GM18511 (cell line): ENCODE results near the gene C1QTNF8.

Source experiments
- ATAC-seq: cut with Tn5 transposase; IDR thresholded peaks from one replicate; pipeline ENCODE4 v1.9.1; 2021; ENCODE audit warnings: mild to moderate bottlenecking, moderate library complexity; ENCODE audit not compliant: unreplicated experiment

The C1QTNF8 gene, protein sequence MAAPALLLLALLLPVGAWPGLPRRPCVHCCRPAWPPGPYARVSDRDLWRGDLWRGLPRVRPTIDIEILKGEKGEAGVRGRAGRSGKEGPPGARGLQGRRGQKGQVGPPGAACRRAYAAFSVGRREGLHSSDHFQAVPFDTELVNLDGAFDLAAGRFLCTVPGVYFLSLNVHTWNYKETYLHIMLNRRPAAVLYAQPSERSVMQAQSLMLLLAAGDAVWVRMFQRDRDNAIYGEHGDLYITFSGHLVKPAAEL

DNA sequence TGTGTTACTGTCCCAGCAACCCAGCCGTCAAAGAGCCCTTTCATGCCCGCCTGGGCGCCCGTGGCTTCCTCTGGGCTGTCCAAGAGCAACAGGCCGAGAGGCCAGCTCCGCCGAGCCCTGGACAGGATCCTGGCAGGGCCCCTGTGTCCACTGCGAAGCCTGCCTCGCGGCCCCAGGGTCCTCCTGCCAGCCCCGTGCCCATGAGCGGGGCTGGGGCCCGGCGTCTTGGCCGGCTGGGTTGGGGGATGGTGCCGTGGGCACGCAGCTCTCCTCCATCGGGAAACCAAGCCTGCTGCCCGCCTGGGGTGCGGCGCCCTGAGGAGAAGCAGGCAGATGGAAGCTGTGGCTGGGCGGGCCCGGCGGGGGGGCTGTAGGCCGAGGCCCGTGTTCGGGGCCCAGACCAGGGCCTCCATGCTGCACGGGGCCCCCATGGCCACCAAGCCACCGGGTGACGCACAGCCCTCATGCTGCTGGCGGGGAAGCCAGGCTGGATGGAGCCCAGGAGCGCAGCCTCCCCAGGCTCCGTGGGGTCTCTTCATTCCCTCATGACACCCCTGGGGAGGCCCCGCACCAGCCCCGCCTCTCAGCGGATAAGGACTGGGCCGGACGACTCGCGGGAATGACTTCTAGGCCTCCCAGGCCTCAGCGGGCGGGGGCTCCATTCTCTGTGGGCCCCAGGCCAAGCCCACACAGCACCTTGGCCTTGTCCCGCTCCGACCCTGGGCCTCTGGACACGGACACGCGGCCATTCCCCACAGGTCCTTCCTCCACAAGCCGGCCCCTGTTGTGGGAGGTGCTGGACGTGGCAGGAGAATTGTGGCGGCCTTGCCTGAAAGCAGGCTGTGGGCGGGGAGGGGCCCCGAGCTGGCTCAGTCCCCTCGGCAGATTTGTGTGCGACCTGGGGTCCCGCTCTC, at the start of gene C1QTNF8:
C1QTNF8 (minus strand) TSS at position 76 of the 914 bp plus-strand sequence. CDS start 1,322 bp downstream, outside the sequence.
- ATAC-seq, result no peak

DNA sequence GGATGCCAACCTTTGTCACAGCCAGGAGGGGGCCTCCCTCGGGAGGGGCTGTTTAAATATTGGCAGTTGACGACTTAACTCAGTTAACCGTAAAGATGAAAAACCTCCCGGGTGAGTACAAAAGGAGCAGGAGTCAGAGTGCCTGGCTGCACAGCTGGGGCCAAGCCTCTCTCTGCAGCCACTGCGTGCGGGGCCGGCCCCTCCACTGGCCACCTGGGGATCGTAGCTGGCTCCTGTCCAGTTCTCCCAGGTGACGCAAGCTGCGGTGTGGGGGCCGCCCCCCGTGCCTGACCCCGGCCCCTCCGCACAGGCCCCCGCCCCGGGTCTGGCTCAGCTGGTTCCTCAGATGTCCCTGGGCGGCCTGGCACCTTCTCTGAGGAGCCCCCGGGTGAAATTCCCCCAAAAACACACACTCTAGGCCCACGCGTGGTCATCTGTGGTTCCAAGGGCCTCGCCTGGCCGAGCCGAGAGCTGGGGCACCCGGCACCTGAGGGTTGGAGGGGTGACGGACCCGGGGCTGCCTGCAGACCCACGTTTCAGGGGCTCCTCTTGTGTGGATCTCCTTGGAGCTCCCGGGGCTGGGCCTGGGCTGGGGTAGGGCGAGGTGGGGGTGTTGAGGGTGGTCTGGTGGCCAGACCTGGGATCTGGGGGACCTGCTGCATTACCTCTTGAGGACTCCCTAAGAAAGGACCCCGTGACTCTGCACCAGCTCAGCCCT, 49.5 kb upstream of the C1QTNF8 start:
- ATAC-seq, result no peak

DNA sequence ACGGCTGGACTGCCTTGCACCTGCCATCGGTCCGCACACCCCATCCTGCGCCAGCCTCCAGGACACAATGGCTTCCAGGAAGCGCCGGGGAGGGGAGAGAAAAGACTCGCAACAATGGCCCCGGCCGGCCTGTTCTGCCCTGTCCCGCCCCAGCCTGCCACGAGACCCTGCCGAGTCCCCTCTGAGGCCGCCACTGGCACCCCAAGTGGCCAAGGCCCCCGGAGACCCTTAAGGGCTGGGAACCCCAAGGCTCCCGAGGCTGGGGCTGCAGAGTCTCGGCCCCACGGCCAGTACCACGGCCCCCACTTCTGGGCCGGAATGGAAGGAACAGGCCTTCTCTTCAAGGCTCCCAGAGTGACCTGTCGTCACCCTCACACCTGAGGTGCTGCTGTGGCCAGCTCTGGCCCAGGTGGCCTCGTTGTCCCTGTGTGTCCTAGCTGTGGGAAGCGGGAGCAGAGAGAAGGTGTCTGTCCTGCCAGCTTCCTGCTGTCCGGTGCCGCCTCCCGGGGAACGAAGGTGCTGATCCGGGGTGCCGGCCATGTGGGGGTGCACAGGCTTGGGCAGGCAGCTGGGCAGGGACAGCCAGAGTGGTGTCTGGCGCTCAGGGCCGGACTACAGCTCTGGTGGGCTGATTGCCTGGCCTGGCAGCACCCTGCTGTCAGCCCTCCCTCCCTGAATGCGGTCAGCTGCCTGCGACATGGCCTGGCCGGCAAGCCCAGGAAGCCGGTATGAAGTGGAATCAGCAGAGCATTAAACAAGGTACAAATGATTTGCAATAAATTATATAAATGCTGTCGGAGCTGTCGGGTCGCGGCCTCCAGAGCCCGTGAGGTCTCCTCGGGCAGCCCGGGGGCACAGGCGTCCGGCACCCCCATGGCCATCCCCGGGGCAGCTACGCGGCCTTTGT, 48.7 kb upstream of the C1QTNF8 start:
- no peak for ATAC-seq

DNA sequence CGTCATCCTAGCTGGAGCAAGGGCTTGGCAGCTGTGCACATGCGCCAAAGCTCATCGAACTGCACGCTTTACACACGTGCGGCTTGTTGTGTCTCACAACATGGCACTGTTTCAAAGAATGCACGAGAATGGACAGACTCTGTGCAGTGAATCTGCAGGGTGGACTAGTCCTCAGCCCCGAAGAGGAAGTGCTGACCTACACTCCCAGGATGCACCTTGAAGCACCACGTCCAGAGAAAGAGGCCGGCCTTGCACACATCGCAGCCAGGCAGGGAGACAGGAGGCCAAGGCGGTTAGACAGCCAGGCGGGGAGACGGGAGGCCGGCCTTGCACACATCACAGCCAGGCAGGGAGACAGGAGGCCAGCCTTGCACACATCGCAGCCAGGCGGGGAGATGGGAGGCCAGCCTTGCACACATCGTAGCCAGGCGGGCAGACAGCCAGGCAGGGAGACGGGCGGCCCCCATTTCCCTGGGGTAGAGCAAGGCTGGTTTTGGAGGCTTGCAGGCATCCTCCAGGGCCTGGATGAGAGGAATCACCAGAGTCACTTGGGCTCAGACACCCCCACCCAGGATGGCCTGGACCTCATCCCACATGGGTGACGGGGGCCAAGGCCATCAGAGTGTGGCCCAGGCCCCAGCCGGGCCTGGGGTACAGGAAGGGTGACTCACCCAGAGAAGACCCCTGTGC, 47.9 kb upstream of the C1QTNF8 start:
- ATAC-seq, result no peak

DNA sequence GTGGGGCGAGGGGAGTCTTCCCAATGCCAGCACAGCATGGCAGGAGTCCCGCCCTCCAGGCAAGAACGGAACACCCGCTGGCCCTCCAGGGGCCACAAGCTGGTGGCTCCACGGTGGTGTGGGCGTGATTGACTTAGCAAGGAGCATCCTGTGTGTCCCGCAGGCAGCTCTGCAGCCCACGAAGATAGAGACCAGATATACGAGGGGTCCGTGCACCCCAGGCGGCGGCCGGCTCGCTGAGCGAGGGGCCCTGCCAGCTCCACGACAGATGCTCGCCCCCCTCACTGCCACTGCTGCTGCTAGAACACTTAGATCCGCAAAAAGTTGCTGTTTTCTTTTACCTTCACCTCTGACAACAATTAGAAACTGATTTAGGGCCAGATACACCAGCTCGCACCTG, 46.9 kb upstream of the C1QTNF8 start:
- no peak for ATAC-seq

DNA sequence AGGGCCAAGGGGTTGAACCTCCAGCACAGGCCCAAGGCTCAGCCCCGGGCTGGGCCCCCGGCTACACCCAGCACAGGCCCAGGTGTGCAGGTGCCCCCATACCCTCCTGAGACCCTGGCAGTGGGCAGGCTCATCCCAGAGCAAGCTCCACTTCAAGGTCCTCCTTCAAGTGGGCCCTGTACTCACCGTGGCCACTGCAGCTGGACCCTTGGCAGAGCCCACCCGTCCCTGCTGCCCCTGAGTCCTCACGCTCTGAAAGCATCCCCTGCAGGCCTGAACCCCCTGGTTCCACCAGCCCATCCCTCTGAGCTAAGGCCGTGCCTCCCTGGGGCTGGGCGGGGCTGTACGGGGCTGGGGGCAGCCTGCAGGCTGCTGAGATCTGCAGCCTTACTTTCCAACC, 45.7 kb upstream of the C1QTNF8 start:
- no peak for ATAC-seq

DNA sequence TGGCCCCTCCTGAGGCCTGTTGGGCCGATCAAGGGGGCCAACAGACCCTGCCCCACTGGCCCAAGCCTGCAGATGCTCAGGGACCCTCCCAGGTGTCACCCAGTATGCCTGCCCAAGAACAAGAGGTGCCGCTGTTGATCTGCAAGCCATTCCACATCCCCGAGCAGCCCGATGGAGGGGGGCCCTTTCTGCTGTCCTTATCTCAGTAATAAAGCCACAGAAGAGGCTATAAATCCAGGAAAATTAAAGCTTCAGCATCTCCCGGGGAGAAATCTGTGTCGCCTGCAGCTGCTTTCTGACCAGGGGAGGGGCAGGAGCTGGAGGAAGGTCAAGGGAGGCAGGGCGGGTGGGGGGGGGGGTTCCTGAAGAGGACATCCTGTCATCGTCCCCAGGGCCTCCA, 45.1 kb upstream of the C1QTNF8 start:
- no peak for ATAC-seq

DNA sequence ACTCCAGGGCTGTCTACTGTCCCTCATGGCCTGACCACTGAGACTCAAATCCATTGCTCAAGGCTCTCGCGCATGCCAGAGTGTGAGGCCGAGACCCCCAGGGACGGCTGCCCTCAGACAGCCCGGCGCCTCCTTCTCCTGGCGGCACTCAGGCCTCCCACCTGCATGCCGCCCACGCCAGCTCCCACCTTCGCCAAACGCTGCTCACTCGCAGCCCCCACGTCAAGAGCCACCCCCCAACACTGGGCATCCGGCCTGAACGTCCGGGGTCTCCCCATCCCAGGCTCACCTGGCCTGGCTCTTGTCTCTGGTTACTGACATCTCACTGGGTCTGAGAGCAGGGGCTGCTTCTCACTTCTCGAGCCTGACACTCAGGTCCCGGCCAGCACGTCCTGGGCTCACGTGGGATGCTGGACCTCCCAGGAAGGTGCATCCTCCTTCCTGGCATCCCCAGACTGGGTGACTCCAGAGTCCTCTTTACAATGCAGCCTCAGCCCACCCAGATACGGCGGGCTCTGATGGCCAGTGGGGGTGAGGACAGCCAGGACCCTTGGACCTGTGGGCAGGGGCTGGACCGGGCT, 44.6 kb upstream of the C1QTNF8 start:
- no peak for ATAC-seq

DNA sequence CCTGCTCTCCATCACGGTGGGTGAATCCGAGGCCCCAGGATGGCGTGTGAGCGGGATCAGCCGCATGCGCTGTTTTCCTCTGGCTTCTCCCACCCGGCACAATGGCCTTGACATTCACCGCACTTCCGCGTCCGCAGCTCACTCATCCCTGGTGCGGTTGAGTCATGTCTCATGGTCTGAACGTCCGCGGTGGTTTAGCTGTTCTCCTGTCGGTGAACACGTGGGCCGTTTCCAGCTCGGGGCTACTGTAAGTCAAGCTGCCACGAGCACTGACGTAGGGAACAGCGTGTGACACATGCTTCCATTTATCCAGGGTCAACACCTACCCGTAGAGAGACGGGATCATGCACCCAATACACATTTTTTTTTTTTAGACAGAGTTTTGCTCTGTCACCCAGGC, 41.6 kb upstream of the C1QTNF8 start:
- no peak for ATAC-seq

DNA sequence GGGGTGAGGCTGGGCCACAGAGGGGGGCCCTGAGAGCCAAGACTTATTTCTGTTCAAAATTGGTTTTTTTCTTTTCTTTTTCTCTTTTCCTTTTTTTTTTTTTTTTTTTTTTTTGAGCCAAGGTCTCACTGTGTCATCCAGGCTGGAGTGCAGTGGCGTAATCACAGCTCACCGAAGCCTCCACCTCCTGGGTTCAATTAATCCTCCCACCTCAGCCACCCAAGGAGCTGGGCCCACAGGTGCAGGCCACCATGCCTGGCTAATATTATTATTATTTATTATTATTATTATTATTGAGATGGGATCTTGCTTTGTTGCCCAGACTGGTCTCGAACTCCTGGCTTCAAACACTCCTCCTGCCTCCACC, 39.4 kb upstream of the C1QTNF8 start:
- ATAC-seq, result no peak

DNA sequence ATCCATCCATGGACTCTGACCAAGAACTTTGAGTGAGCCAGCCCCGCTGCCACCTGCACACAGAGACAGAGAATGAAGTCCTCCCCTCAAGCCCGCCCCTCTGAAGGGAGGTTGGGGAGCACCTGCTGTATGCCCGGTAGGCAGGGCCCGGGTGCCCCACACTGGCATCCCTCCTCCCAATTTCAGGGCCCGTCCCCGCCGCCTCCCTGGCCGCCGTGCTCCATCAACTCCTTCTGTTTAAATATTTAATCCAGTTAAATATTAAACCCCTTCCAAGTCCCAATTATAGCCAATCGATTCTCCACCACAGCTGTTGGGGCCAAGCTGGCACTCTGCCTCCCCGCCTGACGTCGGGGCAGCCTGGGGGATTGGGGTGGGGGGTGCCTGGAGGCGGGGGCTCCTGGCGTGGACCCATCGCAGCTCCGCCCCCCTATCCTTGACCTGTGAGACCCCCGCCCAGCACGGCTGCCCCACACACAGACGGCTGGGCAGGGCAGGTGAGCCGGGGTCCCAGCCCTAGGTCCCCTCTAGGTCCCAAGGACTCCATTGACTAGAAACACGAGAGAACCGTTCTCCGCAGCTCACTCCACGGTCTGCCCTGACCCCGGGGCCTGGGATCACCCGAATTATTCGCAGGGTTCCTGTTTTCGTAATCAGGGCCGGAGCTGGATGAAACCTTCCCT, 38.9 kb upstream of the C1QTNF8 start:
- ATAC-seq, result no peak

DNA sequence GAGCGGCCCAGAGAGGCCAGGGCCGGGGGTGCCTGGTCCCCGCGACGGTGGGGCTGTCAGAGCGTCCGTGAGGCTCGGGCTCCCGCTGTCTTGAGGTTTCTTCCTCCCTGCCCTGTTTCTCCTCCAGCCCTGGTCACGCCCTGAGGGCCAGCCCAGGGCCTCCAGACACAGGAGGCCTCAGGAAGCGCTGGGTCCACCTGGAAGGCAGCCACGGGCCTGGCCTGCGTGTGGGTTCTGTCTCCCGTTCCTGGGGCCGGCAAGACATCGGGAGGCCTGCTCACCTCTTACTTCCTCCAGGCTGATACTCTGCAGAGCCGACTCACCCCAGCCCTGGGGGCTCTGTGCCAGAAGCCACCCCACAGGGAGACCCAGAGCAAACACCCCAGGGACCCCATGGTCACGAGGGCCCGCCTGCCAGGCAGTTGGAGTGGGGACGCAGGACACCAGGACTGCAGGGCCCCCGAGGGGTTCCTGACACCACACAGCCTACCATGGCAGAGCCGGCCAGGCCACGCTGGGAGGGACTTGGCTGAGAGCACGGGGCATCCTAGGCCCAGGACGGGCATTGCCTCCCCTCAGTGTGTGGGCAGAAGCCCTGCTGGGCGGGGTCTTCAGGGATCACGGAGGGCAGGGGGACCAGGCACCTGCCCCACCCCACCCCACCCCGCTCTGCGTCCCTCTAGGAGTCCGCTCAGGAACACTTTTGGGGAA, 37.9 kb upstream of the C1QTNF8 start:
- no peak for ATAC-seq

DNA sequence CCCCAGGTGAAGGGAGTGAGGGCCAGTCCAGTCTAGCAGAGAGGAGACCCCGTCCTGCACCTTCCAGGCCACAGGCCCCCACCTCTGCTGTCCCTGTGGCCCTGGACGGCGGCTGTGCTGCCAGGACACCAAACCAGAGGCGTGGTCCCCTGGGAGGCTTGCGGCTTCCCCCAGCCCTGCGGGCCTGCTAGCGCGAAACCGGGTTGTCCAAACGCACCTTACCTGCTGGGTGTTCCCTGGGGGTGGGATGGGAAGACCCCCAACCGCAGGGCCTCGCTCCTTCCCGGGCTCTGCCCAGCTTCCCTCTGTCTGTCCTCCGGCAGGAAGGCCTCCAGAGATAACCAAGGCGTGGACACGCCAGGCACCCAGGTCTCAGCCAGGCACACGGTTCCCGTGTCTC, 37.2 kb upstream of the C1QTNF8 start:
- no peak for ATAC-seq

DNA sequence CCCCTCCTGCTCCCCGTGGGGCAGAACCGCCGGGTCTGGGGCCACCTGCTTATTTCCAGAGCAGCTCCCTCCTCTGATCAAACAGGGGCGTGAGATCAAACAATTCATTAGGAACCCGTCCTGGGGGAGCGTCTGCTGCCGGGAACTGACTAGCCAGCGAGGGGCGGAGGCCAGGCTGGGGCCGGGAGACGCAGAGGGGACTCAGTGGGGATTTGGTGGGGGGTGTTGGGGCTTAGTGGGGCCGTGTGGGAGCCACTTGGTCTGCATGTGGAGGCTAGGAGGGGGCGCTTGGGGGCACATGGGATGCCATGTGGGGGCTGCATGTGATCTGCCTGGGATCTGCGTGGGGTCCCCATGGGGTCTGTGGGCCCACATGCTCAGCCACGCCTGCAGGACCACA, 36.4 kb upstream of the C1QTNF8 start:
- no peak for ATAC-seq

DNA sequence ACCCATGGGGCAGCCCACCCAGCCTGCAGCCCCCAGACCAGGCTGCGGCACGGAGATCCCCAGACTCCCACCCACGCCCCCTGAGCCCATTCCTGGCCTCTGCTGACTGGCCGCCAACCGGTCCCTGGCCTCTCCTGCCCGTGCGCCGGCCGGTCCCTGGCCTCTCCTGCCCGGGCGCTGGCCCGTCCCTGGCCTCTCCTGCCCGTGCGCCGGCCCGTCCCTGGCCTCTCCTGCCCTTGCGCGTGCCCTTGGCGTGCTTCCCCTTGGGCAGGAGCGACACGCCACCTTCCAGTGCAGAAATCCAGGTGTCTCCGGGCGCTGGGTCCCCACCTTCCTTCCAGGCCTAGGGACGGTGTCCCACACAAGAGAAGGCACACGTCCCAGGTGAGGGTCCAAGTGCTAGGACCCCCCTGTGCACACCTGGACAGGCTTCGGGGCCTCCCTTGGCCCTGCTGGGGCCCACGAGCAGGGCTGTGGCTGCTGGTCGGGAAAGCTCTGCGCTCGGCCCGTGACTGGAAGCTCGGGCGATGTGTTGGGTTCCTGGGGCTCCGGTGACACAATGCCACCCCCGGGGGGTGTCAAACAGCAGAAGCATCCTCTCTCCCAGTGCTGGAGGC, 35.4 kb upstream of the C1QTNF8 start:
- no peak for ATAC-seq

DNA sequence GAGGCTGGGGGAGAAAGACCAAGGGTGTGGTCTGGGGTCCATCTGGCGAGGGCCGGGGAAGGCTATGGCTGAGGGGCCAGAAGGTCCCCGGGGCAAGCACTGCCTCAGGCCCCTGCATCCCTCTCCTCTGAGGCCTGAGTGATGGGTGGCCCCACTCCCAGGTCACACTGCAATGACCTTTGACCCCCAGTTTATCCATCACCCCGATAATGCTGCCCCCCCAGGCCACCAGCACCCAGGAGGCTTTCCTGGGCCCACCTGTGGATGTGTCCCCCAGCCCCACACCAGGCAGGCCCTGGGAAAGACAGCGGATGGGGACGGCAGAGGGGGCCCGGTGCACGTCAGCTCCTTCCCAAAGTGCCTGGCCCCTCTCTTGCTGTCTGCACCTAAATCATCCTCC, 34.3 kb upstream of the C1QTNF8 start:
- ATAC-seq, result no peak

DNA sequence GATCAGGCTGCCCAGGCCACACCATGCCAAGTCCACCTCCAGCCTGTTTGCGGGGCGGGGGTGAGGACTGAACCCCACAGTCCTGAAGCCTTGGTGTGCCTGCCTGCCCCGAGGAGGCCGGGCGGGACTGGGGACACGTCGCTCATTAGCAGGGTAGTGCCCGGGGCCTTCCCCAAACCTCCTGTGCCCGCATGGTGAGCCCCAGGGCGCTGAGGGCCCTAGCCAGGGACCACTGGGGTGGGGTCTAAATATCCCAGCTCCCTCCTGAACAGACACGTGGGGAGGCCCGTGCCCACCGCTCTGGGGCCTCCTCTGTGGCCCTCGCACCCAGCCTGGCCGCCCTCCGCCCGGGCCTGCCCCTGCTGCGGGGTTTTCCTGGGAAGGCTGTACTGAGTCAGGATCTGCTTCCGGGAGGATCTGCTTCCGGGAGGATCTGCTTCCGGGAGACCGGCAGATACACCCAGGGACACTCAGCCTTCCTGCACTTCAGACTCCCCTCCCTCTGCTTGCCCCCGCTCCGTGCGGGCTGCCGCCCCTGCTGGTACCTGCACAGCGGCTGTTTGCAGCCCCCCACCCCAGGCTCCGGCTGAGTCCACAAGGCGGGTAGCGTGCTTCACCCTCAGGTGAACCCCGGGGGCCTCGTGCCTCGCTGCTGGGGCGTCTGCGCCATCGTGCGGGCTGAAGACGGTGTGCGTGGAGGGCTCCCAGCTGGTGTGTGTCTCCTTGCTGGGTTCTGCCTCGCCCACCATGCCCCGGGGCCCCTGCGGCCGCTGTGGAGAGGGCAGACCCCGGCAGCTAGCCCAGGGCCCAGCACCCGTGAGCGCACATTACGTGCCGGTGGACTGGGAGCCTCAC, 33.3 kb upstream of the C1QTNF8 start:
- ATAC-seq, result no peak
